Measurements from ENCODE around the gene TMEM92.

Gene TMEM92

GRCh38 chr17:50239937-50240336 lies 34.3 kb upstream of the TMEM92 start:
- TF ChIP-seq CTCF (IDR thresholded peaks at IDR 0.05; ENCODE audit: borderline replicate concordance, control extremely low read depth, extremely low read depth, insufficient read depth, missing control alignments), result no peak
- in situ Hi-C loops (cut with MboI; ENCODE audit: low sequenced_read_pairs, unreplicated experiment), result no loop called here
- DNase-seq (ENCODE audit: low spot score), result no peak

- no peak for TF ChIP-seq CTCF (IDR thresholded peaks at IDR 0.05; ENCODE audit: borderline replicate concordance, control extremely low read depth, extremely low read depth, insufficient read depth, missing control alignments)
- in situ Hi-C loops (cut with MboI; ENCODE audit: low sequenced_read_pairs, unreplicated experiment), result no loop called here
- DNase-seq (ENCODE audit: low spot score), result no peak
These were observed 33.4 kb upstream of the TMEM92 start for GRCh38 chr17:50240851-50241250.

GRCh38 chr17:50241431-50241830 lies 32.8 kb upstream of the TMEM92 start:
- in situ Hi-C loops (cut with MboI; ENCODE audit: low sequenced_read_pairs, unreplicated experiment), result no loop called here
- DNase-seq (ENCODE audit: low spot score), result no peak
- no peak for TF ChIP-seq CTCF (IDR thresholded peaks at IDR 0.05; ENCODE audit: borderline replicate concordance, control extremely low read depth, extremely low read depth, insufficient read depth, missing control alignments)

GRCh38 chr17:50244771-50245170 lies 29.5 kb upstream of the TMEM92 start:
- no peak for TF ChIP-seq CTCF (IDR thresholded peaks at IDR 0.05; ENCODE audit: borderline replicate concordance, control extremely low read depth, extremely low read depth, insufficient read depth, missing control alignments)
- in situ Hi-C loops (cut with MboI; ENCODE audit: low sequenced_read_pairs, unreplicated experiment), result no loop called here
- no peak for DNase-seq (ENCODE audit: low spot score)

GRCh38 chr17:50248255-50248654 lies 26.0 kb upstream of the TMEM92 start:
- in situ Hi-C loops (cut with MboI; ENCODE audit: low sequenced_read_pairs, unreplicated experiment), result no loop called here
- TF ChIP-seq CTCF (IDR thresholded peaks at IDR 0.05; ENCODE audit: borderline replicate concordance, control extremely low read depth, extremely low read depth, insufficient read depth, missing control alignments), result no peak
- no peak for DNase-seq (ENCODE audit: low spot score)

- in situ Hi-C loops (cut with MboI; ENCODE audit: low sequenced_read_pairs, unreplicated experiment), result no loop called here
- TF ChIP-seq CTCF (IDR thresholded peaks at IDR 0.05; ENCODE audit: borderline replicate concordance, control extremely low read depth, extremely low read depth, insufficient read depth, missing control alignments), result no peak
- DNase-seq (ENCODE audit: low spot score), result no peak
These were observed 21.5 kb upstream of the TMEM92 start for GRCh38 chr17:50252781-50253180.
